GM12891 (cell line): ENCODE data around the gene CLMP.

Experiments used
- POLR2A ChIP-seq: IDR thresholded peaks from 2 replicates; pipeline ENCODE4 v1.6.1; 2011; ENCODE audit warnings: low read depth, low read length, control low read depth
- POLR2AphosphoS5 ChIP-seq: IDR thresholded peaks from 2 replicates; pipeline ENCODE4 v1.6.1; 2011; ENCODE audit warnings: low read depth, low read length, control low read depth

DNA sequence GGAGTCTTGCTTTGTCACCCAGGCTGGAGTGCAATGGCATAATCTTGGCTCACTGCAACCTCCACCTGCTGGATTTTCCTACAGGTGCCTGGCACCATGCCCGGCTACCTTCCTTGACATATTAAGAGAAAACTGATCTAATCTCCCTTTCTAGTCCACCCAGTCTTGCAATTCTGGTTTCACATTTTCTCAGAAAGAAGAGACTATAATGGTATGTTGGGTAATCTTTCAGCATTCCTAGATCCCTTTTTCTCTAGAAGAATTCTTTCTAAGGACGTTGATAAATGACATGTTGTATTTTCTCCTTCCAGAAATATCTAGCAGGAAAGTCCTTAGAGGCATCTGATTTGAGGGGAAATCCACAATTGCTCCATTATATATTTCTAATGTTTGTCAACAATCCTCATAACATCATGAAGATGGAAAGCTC is 122.7 kb downstream of the CLMP start:
- TF ChIP-seq POLR2A, result no peak
- TF ChIP-seq POLR2AphosphoS5, result no peak
